Middle frontal gyrus (tissue), 1 donor: ENCODE data around the gene LDLRAP1.
"Not testable (repeated sequence)": the region's sequence is repeated elsewhere in the genome, so short reads cannot be mapped to it uniquely, and the experiment has no call there.

Experiments used
- DNase-seq: peaks from one replicate; pipeline ENCODE4 v3.0.0-alpha.2; 2015; ENCODE audit warnings: low spot score; ENCODE audit errors: extremely low spot score

Gene LDLRAP1

DNA sequence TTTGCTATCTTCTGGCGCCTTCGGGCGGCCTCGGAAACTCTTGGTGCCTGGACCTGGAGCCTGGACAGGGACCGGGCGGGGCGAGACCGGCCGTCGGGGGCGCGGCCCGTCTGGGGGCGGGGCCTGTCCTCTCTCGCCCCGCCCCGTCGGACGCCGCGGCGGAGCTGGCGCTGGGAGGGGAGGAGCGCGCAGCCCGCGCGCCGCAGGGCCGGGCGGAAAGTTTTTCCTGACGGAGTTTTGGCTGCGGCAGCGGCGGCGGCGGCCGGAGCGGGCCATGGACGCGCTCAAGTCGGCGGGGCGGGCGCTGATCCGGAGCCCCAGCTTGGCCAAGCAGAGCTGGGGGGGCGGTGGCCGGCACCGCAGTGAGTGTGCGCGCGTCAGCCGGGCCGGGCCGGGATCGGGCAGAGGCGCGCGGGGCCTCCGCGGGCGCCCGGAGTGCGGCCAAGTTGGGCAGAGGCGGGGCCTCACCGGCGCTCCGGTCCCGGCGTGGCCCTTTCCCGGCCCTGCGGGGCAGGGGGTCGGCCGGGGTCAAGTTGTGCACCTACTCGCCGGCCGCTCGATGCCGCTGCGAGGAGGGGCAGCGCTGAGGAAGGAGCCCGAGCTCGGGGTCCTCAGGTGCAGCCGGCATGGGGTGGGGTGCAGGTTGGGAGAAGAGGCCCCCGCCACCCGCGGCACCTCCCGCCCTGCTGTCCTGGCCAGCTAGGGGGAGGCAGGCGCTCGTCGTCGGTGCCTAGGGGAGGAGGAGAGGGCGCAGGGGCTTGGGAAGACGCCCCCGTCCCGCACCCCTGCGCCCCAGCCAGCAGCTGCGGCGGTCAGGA, at the start of gene LDLRAP1:
Gene LDLRAP1, plus strand, starts transcription at position 182 of the 818 bp plus-strand sequence. Its CDS starts 93 bp downstream, at position 275.
- DNase-seq, result peak; percentile 44

DNA sequence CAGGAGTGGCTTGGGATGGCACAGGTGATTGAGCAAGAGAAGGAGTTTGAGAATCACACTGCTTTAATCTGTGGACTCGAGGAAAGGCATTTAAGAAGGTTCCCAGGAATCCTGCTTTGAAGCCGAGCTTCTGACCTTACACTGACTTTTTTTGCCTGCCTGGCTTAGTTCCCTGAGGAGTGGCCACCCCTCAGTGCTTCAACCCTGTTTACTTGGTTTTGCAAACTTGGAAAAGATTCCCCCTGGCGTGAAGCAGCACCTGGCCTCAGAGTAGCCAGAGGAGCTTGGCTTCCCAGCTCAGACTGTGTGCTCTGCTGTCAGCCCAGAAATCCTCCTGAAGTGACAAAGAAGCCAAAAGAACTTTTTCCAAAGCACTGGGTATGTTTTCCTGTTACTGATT, 48.5 kb upstream of the LDLRAP1 start:
- no peak for DNase-seq

DNA sequence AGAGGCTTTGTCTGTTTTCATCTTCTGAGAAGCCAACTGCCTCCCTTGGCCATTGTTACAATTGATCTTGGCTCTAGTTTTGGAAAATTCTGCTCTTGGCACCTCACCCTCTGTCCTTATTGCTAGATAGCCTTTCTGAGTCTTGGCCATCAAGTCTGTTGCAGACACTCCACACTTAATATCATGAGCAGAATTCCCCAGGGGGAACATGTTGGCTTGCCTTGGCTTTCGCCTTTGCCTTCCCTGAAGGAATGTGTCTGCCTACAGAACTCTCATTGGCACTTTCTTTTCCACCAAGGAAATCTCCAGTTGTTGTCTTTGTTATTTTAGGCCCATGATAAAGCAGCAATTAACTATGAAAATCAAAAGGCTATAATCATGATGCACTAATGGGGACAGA, 42.7 kb upstream of the LDLRAP1 start:
- DNase-seq, result no peak

GRCh38 chr1:25501235-25502058, 42.0 kb upstream of the LDLRAP1 start:
- DNase-seq, result no peak

DNA sequence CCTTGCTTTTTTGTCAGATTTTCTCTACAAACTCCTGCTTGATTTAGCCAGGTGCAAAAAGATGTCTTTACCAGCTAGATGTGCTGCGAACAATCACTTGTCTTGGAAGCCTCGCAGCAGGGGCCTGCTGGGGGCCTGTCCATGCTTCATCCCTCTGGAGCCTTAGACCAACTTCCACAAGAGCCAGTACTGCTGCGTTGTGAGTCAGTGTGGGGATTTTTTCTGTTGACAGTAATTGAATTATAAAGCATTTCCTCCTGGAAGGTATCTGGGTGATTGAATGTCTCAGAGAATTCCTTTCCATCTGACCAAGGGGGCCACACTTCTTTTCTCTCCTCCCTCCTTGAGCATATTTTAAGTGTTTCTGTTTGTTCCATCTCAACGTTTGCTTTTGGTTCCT, 40.4 kb upstream of the LDLRAP1 start:
- no peak for DNase-seq

DNA sequence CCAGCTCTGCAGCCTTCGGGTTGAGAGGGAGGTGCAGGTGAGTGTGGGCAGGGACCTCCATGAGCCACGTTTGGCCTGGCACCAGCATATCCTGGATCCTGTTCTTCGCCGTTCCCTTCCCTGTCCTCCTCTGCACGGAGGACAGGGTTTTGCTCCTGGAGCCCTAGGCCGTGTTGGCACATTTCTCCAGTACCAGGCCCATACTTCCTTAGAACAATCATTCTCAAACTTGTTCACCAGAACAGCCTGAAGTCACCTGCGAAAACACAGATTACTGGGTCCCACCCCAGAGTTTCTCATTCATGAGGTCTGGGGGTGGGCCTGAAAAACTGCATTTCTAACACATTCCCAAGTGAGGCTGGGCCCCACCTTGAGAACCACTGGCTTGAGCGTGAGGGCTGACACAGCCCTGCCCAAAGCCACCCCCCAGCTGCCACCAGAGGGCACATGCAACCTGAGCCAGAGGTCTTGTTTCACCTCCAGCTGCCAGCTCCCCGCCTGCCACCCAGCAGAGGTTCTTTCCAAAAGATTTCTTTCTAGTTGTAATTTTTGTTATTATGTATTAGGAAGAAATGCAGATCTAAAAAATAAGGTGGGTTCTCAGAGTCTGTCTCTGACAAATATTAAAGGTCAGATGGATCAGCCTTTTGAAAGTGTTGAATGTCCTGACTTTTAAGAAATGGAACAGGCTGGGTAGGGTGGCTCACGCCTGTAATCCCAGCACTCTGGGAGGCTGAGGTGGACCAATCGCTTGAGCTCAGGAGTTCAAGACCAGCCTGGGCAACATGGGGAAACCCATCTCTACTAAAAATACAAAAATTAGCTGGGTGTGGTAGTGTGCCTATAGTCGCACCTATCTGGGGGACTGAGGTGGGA, 39.6 kb upstream of the LDLRAP1 start:
- no peak for DNase-seq

- no peak for DNase-seq
Measured at GRCh38 chr1:25504706-25505595, 38.5 kb upstream of the LDLRAP1 start.

DNA sequence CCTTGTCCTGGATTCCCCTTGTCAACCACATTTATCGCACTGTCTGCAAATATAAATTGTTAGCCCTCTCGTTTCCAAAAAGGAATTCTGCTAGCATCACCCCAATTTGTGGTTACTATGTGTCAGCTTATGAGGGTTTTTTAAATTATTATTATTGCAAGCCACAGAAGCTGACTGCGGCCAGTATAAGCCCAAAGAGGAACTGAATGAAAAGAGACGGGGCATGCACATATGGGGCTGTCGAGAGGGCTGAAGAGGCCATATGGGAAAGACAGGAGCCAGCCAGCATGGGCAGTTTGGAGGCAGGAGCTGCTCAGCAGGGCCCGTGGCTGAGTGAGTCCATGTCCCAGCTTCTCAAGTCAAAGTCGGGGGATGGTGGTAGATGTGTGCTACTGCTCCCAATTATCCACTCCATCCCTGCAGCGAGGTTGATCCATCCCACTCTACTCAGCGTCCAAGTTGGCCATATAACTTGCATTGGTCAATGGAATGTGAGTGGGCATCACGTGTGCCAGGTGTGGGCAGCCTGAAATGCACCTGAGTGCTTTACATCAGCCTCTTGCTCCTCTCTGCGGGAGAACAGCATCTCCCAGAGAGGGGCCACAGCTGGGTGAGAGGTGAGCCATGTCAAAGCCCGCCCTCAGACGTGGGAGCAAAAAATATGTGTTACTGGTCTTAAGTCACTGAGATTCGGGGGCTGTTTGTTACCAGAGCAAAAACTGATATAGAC, 37.6 kb upstream of the LDLRAP1 start:
- DNase-seq, result no peak

DNA sequence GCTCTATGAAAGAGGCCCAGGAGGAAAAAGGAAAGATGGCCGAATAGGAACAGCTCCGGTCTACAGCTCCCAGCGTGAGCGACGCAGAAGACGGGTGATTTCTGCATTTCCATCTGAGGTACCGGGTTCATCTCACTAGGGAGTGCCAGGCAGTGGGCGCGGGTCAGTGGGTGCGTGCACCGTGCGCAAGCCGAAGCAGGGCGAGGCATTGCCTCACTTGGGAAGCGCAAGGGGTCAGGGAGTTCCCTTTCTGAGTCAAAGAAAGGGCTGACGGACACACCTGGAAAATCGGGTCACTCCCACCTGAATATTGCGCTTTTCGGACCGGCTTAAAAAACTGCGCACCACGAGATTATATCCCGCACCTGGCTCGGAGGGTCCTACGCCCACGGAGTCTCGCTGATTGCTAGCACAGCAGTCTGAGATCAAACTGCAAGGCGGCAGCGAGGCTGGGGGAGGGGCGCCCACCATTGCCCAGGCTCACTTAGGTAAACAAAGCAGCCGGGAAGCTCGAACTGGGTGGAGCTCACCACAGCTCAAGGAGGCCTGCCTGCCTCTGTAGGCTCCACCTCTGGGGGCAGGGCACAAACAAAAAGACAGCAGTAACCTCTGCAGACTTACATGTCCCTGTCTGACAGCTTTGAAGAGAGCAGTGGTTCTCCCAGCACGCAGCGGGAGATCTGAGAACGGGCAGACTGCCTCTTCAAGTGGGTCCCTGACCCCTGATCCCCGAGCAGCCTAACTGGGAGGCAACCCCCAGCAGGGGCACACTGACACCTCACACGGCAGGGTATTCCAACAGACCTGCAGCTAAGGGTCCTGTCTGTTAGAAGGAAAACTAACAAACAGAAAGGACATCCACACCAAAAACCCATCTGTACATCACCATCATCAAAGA, 36.6 kb upstream of the LDLRAP1 start:
- DNase-seq, result not testable (repeated sequence)

- no peak for DNase-seq
Measured at GRCh38 chr1:25513666-25514065, 29.7 kb upstream of the LDLRAP1 start.

DNA sequence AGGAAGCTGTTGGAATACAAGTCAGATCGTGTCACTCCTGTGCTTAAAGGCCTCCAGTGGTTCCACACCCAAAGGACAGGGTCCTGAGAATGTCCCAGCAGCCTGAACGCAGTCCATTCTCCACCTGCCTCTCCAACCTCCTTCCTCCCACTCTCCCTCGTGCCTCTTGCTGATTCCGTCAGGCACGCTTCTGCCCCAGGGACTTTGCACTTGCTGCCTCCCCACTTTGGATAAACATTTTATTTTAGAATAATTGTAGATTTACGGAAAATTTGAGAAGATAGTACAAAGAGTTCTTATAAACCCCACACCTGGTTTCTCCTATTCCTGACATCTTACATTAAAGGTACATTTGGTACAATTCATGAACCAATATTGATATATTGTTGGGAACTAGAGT, 28.4 kb upstream of the LDLRAP1 start:
- no peak for DNase-seq

GRCh38 chr1:25516686-25517085, 26.7 kb upstream of the LDLRAP1 start:
- no peak for DNase-seq

- DNase-seq, result no peak
Measured at GRCh38 chr1:25517476-25518394, 25.7 kb upstream of the LDLRAP1 start.

DNA sequence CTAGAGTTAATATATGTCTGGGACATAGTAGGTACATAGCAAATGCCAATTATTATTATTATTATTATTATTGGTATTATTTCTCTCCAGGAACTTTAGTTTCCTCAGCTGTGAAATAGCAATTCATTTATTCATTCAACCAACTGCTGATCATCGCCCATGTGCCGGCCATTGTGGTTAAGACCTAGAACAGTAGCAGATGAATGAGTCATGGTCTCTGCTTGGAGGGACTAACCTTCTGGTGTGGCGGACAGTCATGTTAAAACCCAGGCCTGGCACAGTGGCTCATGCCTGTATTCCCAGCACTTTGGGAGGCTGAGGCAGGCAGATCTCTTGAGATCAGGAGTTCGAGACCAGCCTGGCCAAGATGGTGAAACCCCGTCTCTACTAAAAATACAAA, 23.8 kb upstream of the LDLRAP1 start:
- DNase-seq, result no peak

GRCh38 chr1:25520446-25521061, 22.9 kb upstream of the LDLRAP1 start:
- DNase-seq, result peak; percentile 73

DNA sequence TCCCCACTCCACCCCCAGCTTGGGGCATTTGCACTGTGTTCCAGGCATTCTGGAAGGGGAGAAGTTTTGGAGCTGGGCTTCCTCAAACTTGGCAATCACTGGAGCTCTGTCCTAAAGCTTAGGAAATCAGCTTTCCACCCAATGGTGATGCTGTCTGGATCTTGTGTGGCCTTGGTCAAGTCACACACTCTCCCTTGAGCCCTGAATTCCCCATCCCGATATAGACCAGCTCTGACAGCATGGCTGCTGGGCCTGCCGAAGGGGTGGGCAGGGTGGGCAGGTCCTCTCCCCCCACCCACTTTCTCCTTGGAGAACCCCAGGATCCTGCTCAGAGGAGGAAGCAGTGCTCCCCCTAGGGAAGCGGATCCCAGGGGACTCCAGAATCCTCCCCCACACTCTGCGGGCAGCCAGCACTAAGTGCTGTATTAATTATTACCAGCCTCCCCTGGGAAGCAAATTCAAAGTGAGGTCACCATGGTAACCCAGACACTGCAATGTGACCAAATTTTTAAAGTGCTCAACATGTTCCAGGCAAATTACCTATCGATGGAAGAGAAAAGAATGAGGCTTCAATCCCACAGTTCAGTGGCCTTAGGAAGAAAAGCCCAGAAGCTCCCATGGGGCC, 21.3 kb upstream of the LDLRAP1 start:
- DNase-seq, result no peak

GRCh38 chr1:25523542-25523941, 19.9 kb upstream of the LDLRAP1 start:
- DNase-seq, result no peak
